Lower leg skin (tissue), 3 donors: ENCODE results near the gene IARS1.

Experiments used
- POLR2A ChIP-seq, 2 donors: fragments of 450-650 bp; IDR thresholded peaks; one replicate each; pipeline ENCODE4 v1.6.1; 2016 to 2017; ENCODE audit warnings: antibody characterized with exemption in 2 of 2, mild to moderate bottlenecking in 1 of 2, moderate library complexity in 1 of 2
- TF ChIP-seq, protein P1 (sequence below), 3 donors: fragments of 450-650 bp; IDR thresholded peaks; one replicate each; pipeline ENCODE4 v1.5.1; 2016; ENCODE audit warnings: antibody characterized with exemption in 3 of 3, mild to moderate bottlenecking in 3 of 3, moderate library complexity in 2 of 3

DNA sequence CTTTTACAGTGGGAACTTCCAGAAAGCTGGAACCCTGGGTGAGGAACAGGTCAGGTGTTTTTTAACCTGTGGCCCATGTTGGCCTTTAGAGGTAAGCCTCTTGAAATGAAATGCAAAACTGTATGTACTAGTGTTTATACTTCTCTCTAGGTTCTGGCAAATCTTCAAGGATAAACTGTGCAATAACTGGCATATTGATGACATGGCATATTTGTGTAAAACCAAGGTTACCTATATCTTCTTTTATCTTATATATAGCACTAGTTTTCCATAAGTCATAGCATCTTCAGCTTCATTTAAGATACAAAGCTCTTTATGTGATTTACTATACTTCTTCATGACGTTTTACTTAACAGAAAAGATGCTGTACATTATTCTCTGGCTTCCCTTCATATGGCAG lies 7.4 kb upstream of the IARS1 start:
- TF ChIP-seq, protein P1, sequence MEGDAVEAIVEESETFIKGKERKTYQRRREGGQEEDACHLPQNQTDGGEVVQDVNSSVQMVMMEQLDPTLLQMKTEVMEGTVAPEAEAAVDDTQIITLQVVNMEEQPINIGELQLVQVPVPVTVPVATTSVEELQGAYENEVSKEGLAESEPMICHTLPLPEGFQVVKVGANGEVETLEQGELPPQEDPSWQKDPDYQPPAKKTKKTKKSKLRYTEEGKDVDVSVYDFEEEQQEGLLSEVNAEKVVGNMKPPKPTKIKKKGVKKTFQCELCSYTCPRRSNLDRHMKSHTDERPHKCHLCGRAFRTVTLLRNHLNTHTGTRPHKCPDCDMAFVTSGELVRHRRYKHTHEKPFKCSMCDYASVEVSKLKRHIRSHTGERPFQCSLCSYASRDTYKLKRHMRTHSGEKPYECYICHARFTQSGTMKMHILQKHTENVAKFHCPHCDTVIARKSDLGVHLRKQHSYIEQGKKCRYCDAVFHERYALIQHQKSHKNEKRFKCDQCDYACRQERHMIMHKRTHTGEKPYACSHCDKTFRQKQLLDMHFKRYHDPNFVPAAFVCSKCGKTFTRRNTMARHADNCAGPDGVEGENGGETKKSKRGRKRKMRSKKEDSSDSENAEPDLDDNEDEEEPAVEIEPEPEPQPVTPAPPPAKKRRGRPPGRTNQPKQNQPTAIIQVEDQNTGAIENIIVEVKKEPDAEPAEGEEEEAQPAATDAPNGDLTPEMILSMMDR (IDR thresholded peaks at IDR 0.05): no peak
- TF ChIP-seq POLR2A (IDR thresholded peaks at IDR 0.05): no peak
